ENCODE measurements around the gene NQO2. TPM values are rescaled to one million over a fixed set of nuclear protein-coding genes. Genes with fewer than 3 reads are reported as not detected.

The NQO2 gene
- total RNA-seq, 5 donors from 2014 or later (not counting 1 experiment from before 2014, with no cell fraction given) = 9.1 to 54.6 (median 33.0) TPM

DNA sequence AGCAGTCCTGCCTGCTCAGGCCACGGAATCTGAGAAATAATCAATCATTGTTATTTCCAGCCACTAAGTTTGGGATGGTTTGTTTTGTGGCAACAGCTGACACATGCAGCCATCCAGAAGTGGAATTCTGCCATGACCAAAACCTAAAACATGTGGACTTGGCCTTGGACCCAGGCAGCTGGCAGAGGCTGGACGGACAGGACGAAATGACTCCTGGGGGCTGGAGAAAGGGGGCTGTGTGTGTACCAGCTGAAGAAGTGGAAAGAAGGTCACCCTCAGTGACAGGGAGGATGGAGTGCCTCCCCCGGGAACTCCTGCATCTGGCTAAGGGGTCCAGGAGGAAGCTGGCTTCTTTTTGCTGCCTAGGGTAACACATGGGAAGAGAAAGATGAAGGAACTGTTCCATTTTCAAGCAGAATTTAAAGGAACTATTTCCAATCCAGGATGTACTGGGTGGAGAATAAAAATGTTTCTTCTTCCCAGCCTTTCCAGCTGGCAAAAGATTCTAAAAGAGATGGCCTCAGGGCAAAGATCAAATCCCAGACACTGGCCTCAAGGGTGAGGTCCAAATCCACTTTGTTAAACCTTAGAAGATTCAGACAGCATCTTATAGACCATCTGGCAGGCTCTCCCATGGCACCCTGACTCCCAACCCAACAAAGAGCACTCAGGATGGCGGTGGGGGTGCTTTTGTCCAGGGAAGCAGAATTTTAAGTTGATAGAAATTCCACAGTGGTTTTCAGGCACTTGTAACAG is 42.6 kb upstream of the NQO2 start:
- no peak for DNase-seq
- Histone ChIP-seq H3K9me3 (no peaks in the 10 kb centered on the region), H3K36me3 (ENCODE audit: control insufficient read depth in 2 of 2, extremely low read depth in 1 of 2, insufficient read depth in 1 of 2, low read length in 1 of 2) (no peaks in the 10 kb centered on the region), H3K27ac (ENCODE audit: low read length) (no peak overlapping the region), H3K27me3 (replicated peaks in 1 of 2; ENCODE audit: control insufficient read depth in 2 of 2, extremely low read depth in 1 of 2, insufficient read depth in 2 of 2, low read length in 1 of 2) (no peaks in the 10 kb centered on the region), H3K4me1 (ENCODE audit: control insufficient read depth in 1 of 2, extremely low read depth in 1 of 2, insufficient read depth in 2 of 2, low read length in 2 of 2) (peaks cover 0 to 15% of the 10 kb centered on the region in 2 experiments), H3K4me3 (ENCODE audit: control insufficient read depth in 1 of 2, extremely low read depth in 1 of 2, low read length in 1 of 2) (no peak overlapping the region)
- CTCF ChIA-PET = interaction anchor here in 1 of 2 donors (0.6 kb wide), 1 partner anchor 15 kb away, joined by 4 read pairs; no protein-coding TSS in a partner anchor
- POLR2A ChIA-PET = interaction anchor here in 1 of 2 donors (0.5 kb wide), 1 partner anchor 1490 kb away, joined by 3 read pairs; no protein-coding TSS in a partner anchor
- Mint-ChIP-seq H3K27me3 (no peaks in the 10 kb centered on the region), H3K9me3 (no peaks in the 10 kb centered on the region), H3K4me1 (peaks cover 12 to 22% (median 16%) of the 10 kb centered on the region in 3 donors), H3K27ac (no peak overlapping the region), H3K4me3 (no peak overlapping the region), H3K36me3 (peaks cover 4% of the 10 kb centered on the region)
- no peak for ATAC-seq (replicated peaks in 1 of 4)
- 77% methylated on average over 3 of the region's 5 CpGs for WGBS (ENCODE audit: insufficient coverage)

DNA sequence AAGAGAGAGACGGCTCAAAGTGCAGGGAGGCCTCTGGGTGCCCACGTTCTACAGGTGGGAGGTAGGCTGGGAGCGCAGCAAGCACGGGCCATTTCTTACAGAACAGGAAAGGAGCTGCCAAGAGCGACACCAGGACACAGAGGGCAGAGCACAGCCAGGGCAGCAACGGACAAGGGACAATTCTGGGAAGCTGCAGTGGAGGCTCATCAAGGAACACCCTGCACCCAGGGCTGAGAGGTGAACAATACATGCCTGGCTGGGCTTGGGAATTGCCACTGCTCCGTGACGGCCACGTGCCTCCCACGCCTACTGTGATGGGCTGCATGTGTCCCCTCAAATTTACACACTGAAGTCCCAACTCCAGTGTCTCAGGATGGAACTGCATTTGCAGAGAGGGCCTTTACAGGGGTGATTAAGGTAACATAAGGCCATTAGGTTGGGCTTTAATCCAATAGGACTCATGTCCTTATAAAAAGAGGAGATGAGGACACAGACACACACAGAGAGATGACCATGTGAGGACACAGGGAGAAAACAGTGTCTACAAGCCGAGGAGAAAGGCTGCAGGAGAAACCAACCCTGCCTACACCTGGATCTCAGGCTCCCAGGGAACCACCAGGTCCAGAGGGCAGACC is 41.9 kb upstream of the NQO2 start:
- H3K27ac ChIP-seq (ENCODE audit: low read length) = no peak overlapping the region
- Mint-ChIP-seq H3K27me3 (no peaks in the 10 kb centered on the region), H3K4me3 (no peak overlapping the region), H3K9me3 (no peaks in the 10 kb centered on the region), H3K36me3 (peaks cover 4% of the 10 kb centered on the region), H3K4me1 (peaks cover 10 to 18% (median 18%) of the 10 kb centered on the region in 3 donors), H3K27ac (peak overlapping the region; percentile 19 to 65)
- ChIA-PET CTCF (interaction anchor here in 1 of 2 donors (0.6 kb wide), 1 partner anchor 16 kb away, joined by 4 read pairs; no protein-coding TSS in a partner anchor), POLR2A (no interaction called here)
- peaks cover 0 to 10% of the 10 kb centered on the region in 2 experiments for H3K4me1 ChIP-seq (ENCODE audit: control insufficient read depth in 1 of 2, extremely low read depth in 1 of 2, insufficient read depth in 2 of 2, low read length in 2 of 2)
- ATAC-seq (replicated peaks in 1 of 4) (no peak), DNase-seq (no peak)
- WGBS (ENCODE audit: insufficient coverage) = 92% methylated on average over 7 of the region's 11 CpGs
- H3K4me3 ChIP-seq (ENCODE audit: control insufficient read depth in 1 of 2, extremely low read depth in 1 of 2, low read length in 1 of 2) = no peak overlapping the region
- no peaks in the 10 kb centered on the region for H3K36me3 ChIP-seq (ENCODE audit: control insufficient read depth in 2 of 2, extremely low read depth in 1 of 2, insufficient read depth in 1 of 2, low read length in 1 of 2)
- H3K27me3 ChIP-seq (replicated peaks in 1 of 2; ENCODE audit: control insufficient read depth in 2 of 2, extremely low read depth in 1 of 2, insufficient read depth in 2 of 2, low read length in 1 of 2) = no peaks in the 10 kb centered on the region
- H3K9me3 ChIP-seq = no peaks in the 10 kb centered on the region

DNA sequence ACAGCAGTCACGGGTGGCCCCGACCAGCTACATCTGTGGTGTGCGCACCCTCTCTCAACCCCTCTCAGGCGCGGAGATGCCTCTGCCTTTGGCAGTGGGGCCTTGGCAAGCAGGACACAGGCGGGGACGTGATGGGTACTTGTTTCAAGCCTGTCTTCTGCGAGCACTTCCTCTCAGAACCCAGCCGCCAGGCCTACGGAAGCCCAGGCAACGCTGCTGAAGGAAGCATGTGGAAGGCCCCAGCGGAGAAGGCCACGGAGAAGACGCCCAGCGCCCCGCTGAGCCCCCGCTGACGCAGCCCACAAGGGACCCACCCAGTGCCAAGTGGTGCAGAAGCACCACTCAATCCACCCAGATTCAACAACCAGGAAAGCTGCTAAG is 41.4 kb upstream of the NQO2 start:
- H3K27ac ChIP-seq (ENCODE audit: low read length) = no peak overlapping the region
- H3K9me3 Mint-ChIP-seq = no peaks in the 10 kb centered on the region
- H3K4me1 ChIP-seq (ENCODE audit: control insufficient read depth in 1 of 2, extremely low read depth in 1 of 2, insufficient read depth in 2 of 2, low read length in 2 of 2) = peaks cover 0 to 7% of the 10 kb centered on the region in 2 experiments
- H3K27me3 Mint-ChIP-seq = no peaks in the 10 kb centered on the region
- no peaks in the 10 kb centered on the region for H3K36me3 ChIP-seq (ENCODE audit: control insufficient read depth in 2 of 2, extremely low read depth in 1 of 2, insufficient read depth in 1 of 2, low read length in 1 of 2)
- no peaks in the 10 kb centered on the region for H3K27me3 ChIP-seq (replicated peaks in 1 of 2; ENCODE audit: control insufficient read depth in 2 of 2, extremely low read depth in 1 of 2, insufficient read depth in 2 of 2, low read length in 1 of 2)
- H3K4me3 Mint-ChIP-seq = no peak overlapping the region
- ATAC-seq (replicated peaks in 1 of 4) (peak in 3 of 4 experiments; percentile 37 to 74 (median 66)), DNase-seq (peak in 7 of 35 experiments; percentile 11 to 55 (median 24))
- CTCF ChIA-PET = no interaction called here
- WGBS (ENCODE audit: insufficient coverage) = 81% methylated on average over 13 of the region's 18 CpGs
- no peak overlapping the region for H3K4me3 ChIP-seq (ENCODE audit: control insufficient read depth in 1 of 2, extremely low read depth in 1 of 2, low read length in 1 of 2)
- POLR2A ChIA-PET = no interaction called here
- no peaks in the 10 kb centered on the region for H3K9me3 ChIP-seq
- H3K4me1 Mint-ChIP-seq = peaks cover 10 to 18% (median 14%) of the 10 kb centered on the region in 3 donors
- peak overlapping the region in 1 of 2 donors; percentile 31 for H3K27ac Mint-ChIP-seq
- H3K36me3 Mint-ChIP-seq = peaks cover under 1% of the 10 kb centered on the region

DNA sequence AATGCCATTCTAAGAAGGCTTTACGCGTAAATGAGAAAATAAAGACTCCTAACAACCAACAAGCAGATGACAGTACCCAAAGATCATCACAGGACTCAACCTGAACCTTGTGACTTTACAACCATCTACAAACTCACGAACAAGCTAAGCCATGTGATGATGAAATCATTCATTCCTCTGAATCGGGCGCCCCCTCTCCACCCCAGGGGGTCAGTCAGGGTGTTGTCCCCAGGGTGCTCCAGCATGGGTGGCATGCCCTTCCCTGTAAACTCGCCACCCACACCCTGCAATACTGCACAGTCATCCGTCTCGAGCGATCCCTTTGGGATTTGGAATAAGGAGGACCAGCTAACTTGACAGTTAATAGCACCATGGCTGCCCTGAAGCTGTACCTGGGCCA is 40.9 kb upstream of the NQO2 start:
- Histone ChIP-seq H3K4me1 (ENCODE audit: control insufficient read depth in 1 of 2, extremely low read depth in 1 of 2, insufficient read depth in 2 of 2, low read length in 2 of 2) (peaks cover 0 to 7% of the 10 kb centered on the region in 2 experiments), H3K27me3 (replicated peaks in 1 of 2; ENCODE audit: control insufficient read depth in 2 of 2, extremely low read depth in 1 of 2, insufficient read depth in 2 of 2, low read length in 1 of 2) (no peaks in the 10 kb centered on the region), H3K27ac (ENCODE audit: low read length) (no peak overlapping the region), H3K9me3 (no peaks in the 10 kb centered on the region), H3K4me3 (ENCODE audit: control insufficient read depth in 1 of 2, extremely low read depth in 1 of 2, low read length in 1 of 2) (no peak overlapping the region), H3K36me3 (ENCODE audit: control insufficient read depth in 2 of 2, extremely low read depth in 1 of 2, insufficient read depth in 1 of 2, low read length in 1 of 2) (no peaks in the 10 kb centered on the region)
- 92% methylated on average over 7 of the region's 9 CpGs for WGBS (ENCODE audit: insufficient coverage)
- H3K4me1 Mint-ChIP-seq = peaks cover 10 to 18% (median 18%) of the 10 kb centered on the region in 3 donors
- no peaks in the 10 kb centered on the region for H3K36me3 Mint-ChIP-seq
- ChIA-PET CTCF (interaction anchor here in 1 of 2 donors (0.6 kb wide), 1 partner anchor 22 kb away, joined by 4 read pairs; no protein-coding TSS in a partner anchor), POLR2A (no interaction called here)
- no peaks in the 10 kb centered on the region for H3K27me3 Mint-ChIP-seq
- no peak for DNase-seq
- no peak for ATAC-seq (replicated peaks in 1 of 4)
- H3K4me3 Mint-ChIP-seq = no peak overlapping the region
- H3K27ac Mint-ChIP-seq = no peak overlapping the region
- no peaks in the 10 kb centered on the region for H3K9me3 Mint-ChIP-seq

DNA sequence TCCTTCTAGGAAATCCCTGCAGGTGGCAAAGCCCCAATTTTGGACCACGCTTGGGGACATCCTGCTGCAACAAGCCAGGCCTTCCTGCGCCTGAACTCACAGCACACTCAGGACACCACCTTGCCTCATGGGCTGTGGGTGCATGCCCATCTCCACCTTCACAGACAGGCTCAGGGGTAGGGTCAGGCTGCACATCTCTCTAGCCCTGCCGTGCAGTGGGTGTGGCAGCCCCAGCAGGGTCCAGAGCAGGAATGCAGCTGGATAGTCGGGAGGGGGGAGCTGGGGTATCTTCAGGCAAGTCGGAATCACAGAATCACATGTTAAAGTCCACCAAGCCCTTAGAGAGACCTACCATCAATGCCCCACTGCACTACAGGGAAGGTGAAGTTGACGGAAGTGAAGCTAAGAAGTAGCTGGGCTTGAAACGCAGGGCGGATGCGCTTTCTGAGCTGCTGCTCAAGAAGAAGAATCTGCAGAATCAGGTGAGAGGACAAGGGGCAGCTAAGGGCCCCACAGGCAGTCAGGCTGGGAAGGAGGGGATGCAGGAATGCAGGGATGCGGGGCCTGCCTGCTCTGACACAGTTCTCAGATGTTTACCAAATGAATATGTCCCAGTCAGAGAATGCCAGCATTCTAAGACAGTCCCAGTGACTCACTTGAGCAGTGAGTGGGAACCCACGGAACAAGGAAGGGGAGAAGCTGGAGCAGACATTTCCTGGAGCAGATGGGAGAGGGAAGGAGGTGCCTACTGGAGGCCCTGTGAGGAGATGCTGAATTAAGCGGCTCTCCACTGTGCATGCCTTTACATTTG is 39.6 kb upstream of the NQO2 start:
- no peak overlapping the region for H3K4me3 ChIP-seq (ENCODE audit: control insufficient read depth in 1 of 2, extremely low read depth in 1 of 2, low read length in 1 of 2)
- no peaks in the 10 kb centered on the region for H3K27me3 ChIP-seq (replicated peaks in 1 of 2; ENCODE audit: control insufficient read depth in 2 of 2, extremely low read depth in 1 of 2, insufficient read depth in 2 of 2, low read length in 1 of 2)
- Mint-ChIP-seq H3K4me1 (peaks cover 10 to 21% (median 18%) of the 10 kb centered on the region in 3 donors), H3K27me3 (no peaks in the 10 kb centered on the region), H3K9me3 (no peaks in the 10 kb centered on the region), H3K27ac (no peak overlapping the region), H3K4me3 (no peak overlapping the region), H3K36me3 (no peaks in the 10 kb centered on the region)
- no peak overlapping the region for H3K27ac ChIP-seq (ENCODE audit: low read length)
- no peaks in the 10 kb centered on the region for H3K9me3 ChIP-seq
- DNase-seq (no peak), ATAC-seq (replicated peaks in 1 of 4) (no peak)
- H3K36me3 ChIP-seq (ENCODE audit: control insufficient read depth in 2 of 2, extremely low read depth in 1 of 2, insufficient read depth in 1 of 2, low read length in 1 of 2) = no peaks in the 10 kb centered on the region
- H3K4me1 ChIP-seq (ENCODE audit: control insufficient read depth in 1 of 2, extremely low read depth in 1 of 2, insufficient read depth in 2 of 2, low read length in 2 of 2) = peaks cover 0 to 7% of the 10 kb centered on the region in 2 experiments
- POLR2A ChIA-PET = interaction anchor here (0.6 to 0.7 kb wide), 2 partner anchors 30 to 36 kb away, joined by 3 to 4 read pairs; no protein-coding TSS in a partner anchor
- CTCF ChIA-PET = interaction anchor here in 1 of 2 donors (1.0 kb wide), 1 partner anchor 28 kb away, joined by 3 read pairs; no protein-coding TSS in a partner anchor
- WGBS (ENCODE audit: insufficient coverage) = 93% methylated on average over 10 of the region's 12 CpGs

DNA sequence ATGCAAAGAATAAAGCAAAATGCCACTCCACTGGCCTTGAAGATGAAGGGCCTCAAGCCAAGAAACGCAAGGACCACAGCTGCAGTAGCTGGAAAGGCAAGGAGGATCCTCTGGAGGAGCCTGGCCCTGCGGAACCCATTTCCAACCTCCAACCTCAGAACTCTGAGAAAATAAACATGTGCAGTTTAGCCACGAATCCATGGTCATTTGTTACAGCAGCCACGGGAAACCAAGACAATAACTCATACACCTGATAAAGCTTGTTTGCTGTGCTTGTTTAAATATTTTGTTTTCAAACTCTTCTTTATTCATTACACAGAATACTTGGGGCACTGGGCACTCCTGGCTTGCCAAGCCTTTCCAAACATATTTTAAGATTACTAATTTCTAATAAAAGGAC is 38.8 kb upstream of the NQO2 start:
- Mint-ChIP-seq H3K27me3 (no peaks in the 10 kb centered on the region), H3K27ac (no peak overlapping the region), H3K36me3 (no peaks in the 10 kb centered on the region), H3K9me3 (no peaks in the 10 kb centered on the region), H3K4me3 (no peak overlapping the region), H3K4me1 (peaks cover 10 to 22% (median 19%) of the 10 kb centered on the region in 3 donors)
- ATAC-seq (replicated peaks in 1 of 4) (no peak), DNase-seq (no peak)
- Histone ChIP-seq H3K4me3 (ENCODE audit: control insufficient read depth in 1 of 2, extremely low read depth in 1 of 2, low read length in 1 of 2) (no peak overlapping the region), H3K36me3 (ENCODE audit: control insufficient read depth in 2 of 2, extremely low read depth in 1 of 2, insufficient read depth in 1 of 2, low read length in 1 of 2) (no peaks in the 10 kb centered on the region), H3K9me3 (no peaks in the 10 kb centered on the region), H3K27me3 (replicated peaks in 1 of 2; ENCODE audit: control insufficient read depth in 2 of 2, extremely low read depth in 1 of 2, insufficient read depth in 2 of 2, low read length in 1 of 2) (no peaks in the 10 kb centered on the region), H3K4me1 (ENCODE audit: control insufficient read depth in 1 of 2, extremely low read depth in 1 of 2, insufficient read depth in 2 of 2, low read length in 2 of 2) (peaks cover 0 to 4% of the 10 kb centered on the region in 2 experiments), H3K27ac (ENCODE audit: low read length) (no peak overlapping the region)
- ChIA-PET POLR2A (no interaction called here), CTCF (interaction anchor here in 1 of 2 donors (1.0 kb wide), 1 partner anchor 29 kb away, joined by 3 read pairs; no protein-coding TSS in a partner anchor)
- WGBS (ENCODE audit: insufficient coverage) = no CpG with 5 or more reads among the region's 4 CpGs
